ENCODE data around the gene AIP. TPM values are rescaled to one million over a fixed set of nuclear protein-coding genes. Genes with fewer than 3 reads are reported as not detected.

Gene AIP
- total RNA-seq, 1 donor from 2014 or later = 82.7 TPM

- H3K9me3 ChIP-seq = no peaks in the 10 kb centered on the region
- intact Hi-C loops (cut with DNase I) = no loop called here
- TF ChIP-seq POLR2AphosphoS5 (IDR thresholded peaks at IDR 0.05; ENCODE audit: insufficient read depth in 1 of 2, low read depth in 1 of 2) = no peak
- TF ChIP-seq POLR2A (IDR thresholded peaks at IDR 0.05) = no peak
- no peak for TF ChIP-seq CTCF (IDR thresholded peaks at IDR 0.05)
- H3K4me1 ChIP-seq = peaks cover 44% of the 10 kb centered on the region
- peaks cover 0 to 28% of the 10 kb centered on the region in 2 donors for H3K36me3 ChIP-seq
- no peak for DNase-seq (ENCODE audit: extremely low spot score in 2 of 2)
- H3K27ac ChIP-seq = peak overlapping the region; percentile 94
- peak overlapping the region; percentile 76 to 87 for H3K4me3 ChIP-seq
- H3K27me3 ChIP-seq = no peaks in the 10 kb centered on the region
These were observed 40.1 kb upstream of the AIP start for GRCh38 chr11:67442504-67443404.

GRCh38 chr11:67445515-67445914, 37.3 kb upstream of the AIP start:
- no peak for TF ChIP-seq POLR2AphosphoS5 (IDR thresholded peaks at IDR 0.05; ENCODE audit: insufficient read depth in 1 of 2, low read depth in 1 of 2)
- no peak for TF ChIP-seq POLR2A (IDR thresholded peaks at IDR 0.05)
- no peak for TF ChIP-seq CTCF (IDR thresholded peaks at IDR 0.05)
- intact Hi-C loops (cut with DNase I) = no loop called here
- no peak for DNase-seq (ENCODE audit: extremely low spot score in 2 of 2)
- peaks cover 28% of the 10 kb centered on the region for H3K4me1 ChIP-seq
- H3K27me3 ChIP-seq = no peaks in the 10 kb centered on the region
- H3K27ac ChIP-seq = no peak overlapping the region
- H3K36me3 ChIP-seq = peaks cover 0 to 15% of the 10 kb centered on the region in 2 donors
- H3K4me3 ChIP-seq = no peak overlapping the region
- H3K9me3 ChIP-seq = no peaks in the 10 kb centered on the region

- Histone ChIP-seq H3K27me3 (no peaks in the 10 kb centered on the region), H3K4me3 (no peak overlapping the region), H3K9me3 (no peaks in the 10 kb centered on the region), H3K4me1 (peaks cover 18% of the 10 kb centered on the region), H3K36me3 (no peaks in the 10 kb centered on the region), H3K27ac (no peak overlapping the region)
- no peak for DNase-seq (ENCODE audit: extremely low spot score in 2 of 2)
- intact Hi-C loops (cut with DNase I) = no loop called here
- TF ChIP-seq CTCF (IDR thresholded peaks at IDR 0.05) (no peak), POLR2AphosphoS5 (IDR thresholded peaks at IDR 0.05; ENCODE audit: insufficient read depth in 1 of 2, low read depth in 1 of 2) (no peak), POLR2A (IDR thresholded peaks at IDR 0.05) (no peak)
These were observed 34.6 kb upstream of the AIP start for GRCh38 chr11:67448220-67448609.

GRCh38 chr11:67449116-67449844, 33.5 kb upstream of the AIP start:
- H3K4me1 ChIP-seq = peaks cover 13% of the 10 kb centered on the region
- intact Hi-C loops (cut with DNase I) = no loop called here
- H3K9me3 ChIP-seq = no peaks in the 10 kb centered on the region
- TF ChIP-seq POLR2AphosphoS5 (IDR thresholded peaks at IDR 0.05; ENCODE audit: insufficient read depth in 1 of 2, low read depth in 1 of 2) (no peak), POLR2A (IDR thresholded peaks at IDR 0.05) (no peak), CTCF (IDR thresholded peaks at IDR 0.05) (no peak)
- no peak overlapping the region for H3K4me3 ChIP-seq
- DNase-seq (ENCODE audit: extremely low spot score in 2 of 2) = no peak
- H3K36me3 ChIP-seq = no peaks in the 10 kb centered on the region
- H3K27ac ChIP-seq = no peak overlapping the region
- H3K27me3 ChIP-seq = no peaks in the 10 kb centered on the region
